ENCODE data around the gene DYNC2LI1. TPM values are rescaled to one million over a fixed set of nuclear protein-coding genes. Genes with fewer than 3 reads are reported as not detected.
A peak's percentile ranks its signal among the peaks of the same experiment; 100 is the strongest.

DYNC2LI1 gene
- total RNA-seq, 1 donor from 2014 or later: 34.5 TPM

GRCh38 chr2:43729491-43730174 lies 44.2 kb upstream of the DYNC2LI1 start:
- H3K36me3 ChIP-seq (ENCODE audit: control insufficient read depth, insufficient read depth, low read length): no peaks in the 10 kb centered on the region
- no peak for DNase-seq (ENCODE audit: low read depth)
- no peak for TF ChIP-seq CTCF (IDR thresholded peaks at IDR 0.05; ENCODE audit: insufficient read depth, low read length, poor library complexity, severe bottlenecking)
- H3K27me3 ChIP-seq (ENCODE audit: control insufficient read depth, insufficient read depth, low read length): no peaks in the 10 kb centered on the region
- no peak overlapping the region for H3K4me3 ChIP-seq (ENCODE audit: low read depth, low read length)

- Histone ChIP-seq H3K27me3 (ENCODE audit: control insufficient read depth, insufficient read depth, low read length) (no peaks in the 10 kb centered on the region), H3K36me3 (ENCODE audit: control insufficient read depth, insufficient read depth, low read length) (no peaks in the 10 kb centered on the region), H3K4me3 (ENCODE audit: low read depth, low read length) (no peak overlapping the region)
- DNase-seq (ENCODE audit: low read depth): no peak
- no peak for TF ChIP-seq CTCF (IDR thresholded peaks at IDR 0.05; ENCODE audit: insufficient read depth, low read length, poor library complexity, severe bottlenecking)
These were observed 42.6 kb upstream of the DYNC2LI1 start for GRCh38 chr2:43731211-43731610.

GRCh38 chr2:43736637-43737036 lies 37.2 kb upstream of the DYNC2LI1 start:
- no peak for DNase-seq (ENCODE audit: low read depth)

GRCh38 chr2:43737097-43737854 lies 36.6 kb upstream of the DYNC2LI1 start:
- H3K27me3 ChIP-seq (ENCODE audit: control insufficient read depth, insufficient read depth, low read length): no peaks in the 10 kb centered on the region
- no peak for TF ChIP-seq CTCF (IDR thresholded peaks at IDR 0.05; ENCODE audit: insufficient read depth, low read length, poor library complexity, severe bottlenecking)
- no peak overlapping the region for H3K4me3 ChIP-seq (ENCODE audit: low read depth, low read length)
- no peaks in the 10 kb centered on the region for H3K36me3 ChIP-seq (ENCODE audit: control insufficient read depth, insufficient read depth, low read length)
- peak; percentile 59 for DNase-seq (ENCODE audit: low read depth)

More at GRCh38 chr2:43736637-43737036, 37.2 kb upstream of the DYNC2LI1 start:
- TF ChIP-seq CTCF (IDR thresholded peaks at IDR 0.05; ENCODE audit: insufficient read depth, low read length, poor library complexity, severe bottlenecking): no peak
- Histone ChIP-seq H3K27me3 (ENCODE audit: control insufficient read depth, insufficient read depth, low read length) (no peaks in the 10 kb centered on the region), H3K36me3 (ENCODE audit: control insufficient read depth, insufficient read depth, low read length) (no peaks in the 10 kb centered on the region), H3K4me3 (ENCODE audit: low read depth, low read length) (no peak overlapping the region)

- TF ChIP-seq CTCF (IDR thresholded peaks at IDR 0.05; ENCODE audit: insufficient read depth, low read length, poor library complexity, severe bottlenecking): no peak
- H3K4me3 ChIP-seq (ENCODE audit: low read depth, low read length): no peak overlapping the region
- H3K27me3 ChIP-seq (ENCODE audit: control insufficient read depth, insufficient read depth, low read length): no peaks in the 10 kb centered on the region
- no peaks in the 10 kb centered on the region for H3K36me3 ChIP-seq (ENCODE audit: control insufficient read depth, insufficient read depth, low read length)
- no peak for DNase-seq (ENCODE audit: low read depth)
These were observed 36.0 kb upstream of the DYNC2LI1 start for GRCh38 chr2:43737855-43738254.
